B cell (primary cell): ENCODE measurements around the gene BAIAP3. TPM values are rescaled to one million over a fixed set of nuclear protein-coding genes. Genes with fewer than 3 reads are reported as not detected.

Source experiments
- ATAC-seq: fragments of 200-7000 bp; cut with Tn5 transposase; one replicate; pipeline ENCODE4 v1.10.0; 2021; ENCODE audit warnings: low read depth, mild to moderate bottlenecking, moderate number of reproducible peaks, moderate library complexity
- CTCF ChIA-PET: fragments of 350-600 bp; sonication (Branson Sonifier 250); formaldehyde crosslinking; loops from one replicate; lab custom pipeline; 2021; ENCODE audit warnings: antibody characterized with exemption, inconsistent platforms; lab: Charles Lee
- POLR2A ChIA-PET: fragments of 350-600 bp; sonication (Branson Sonifier 250); formaldehyde crosslinking; loops from one replicate; lab custom pipeline; 2021; ENCODE audit warnings: antibody characterized with exemption; lab: Charles Lee
- DNase-seq: peaks from one replicate; pipeline ENCODE4 v3.0.0; 2013
- H2AFZ ChIP-seq: 2 replicates; pipeline ENCODE4 v1.6.1; 2012; ENCODE audit warnings: mild to moderate bottlenecking, low read depth, low read length; ENCODE audit not compliant: insufficient read depth, poor library complexity, severe bottlenecking
- H3K27ac ChIP-seq, 2 donors: 1 replicate in 1 of 2; 2 replicates in 1 of 2; pipeline ENCODE4 v1.5.1; 2012 to 2013; ENCODE audit warnings: low read length in 2 of 2, mild to moderate bottlenecking in 2 of 2, moderate library complexity in 1 of 2
- H3K27me3 ChIP-seq, 4 experiments: fragments of 200-600 bp in 1 of 4; sonication (generic) in 1 of 4; replicated peaks in 1 of 4; 1 replicate in 2 of 4; 2 replicates in 2 of 4; pipeline versions ENCODE4 v1.6.1 to v1.7.0; 2013 to 2016; ENCODE audit warnings: low read length in 3 of 4, mild to moderate bottlenecking in 2 of 4, mixed read lengths in 1 of 4, moderate library complexity in 1 of 4; ENCODE audit not compliant: insufficient read depth in 4 of 4, control insufficient read depth in 3 of 4; ENCODE audit errors: control extremely low read depth in 1 of 4
- H3K36me3 ChIP-seq, 2 experiments: replicated peaks in 1 of 2; 1 replicate in 1 of 2; 2 replicates in 1 of 2; pipeline versions ENCODE4 v1.6.1 to v1.7.1; 2013; ENCODE audit warnings: low read length in 1 of 2; ENCODE audit not compliant: insufficient read depth in 2 of 2, control insufficient read depth in 1 of 2; ENCODE audit errors: control extremely low read depth in 1 of 2, extremely low read depth in 1 of 2
- H3K4me1 ChIP-seq, 2 donors: fragments of 200-600 bp in 1 of 2; sonication (generic) in 1 of 2; 1 replicate in 1 of 2; 2 replicates in 1 of 2; pipeline versions ENCODE4 v1.5.1 to v1.6.1; 2013 to 2017; ENCODE audit warnings: low read length in 2 of 2; ENCODE audit not compliant: control insufficient read depth in 2 of 2, insufficient read depth in 2 of 2
- H3K4me2 ChIP-seq: replicated peaks from 2 replicates; pipeline ENCODE3; 2012; ENCODE audit warnings: mild to moderate bottlenecking, low read depth, low read length; ENCODE audit not compliant: poor library complexity, severe bottlenecking
- H3K4me3 ChIP-seq, 5 experiments: fragments of 200-600 bp in 1 of 5; sonication (generic) in 1 of 5; 1 replicate in 3 of 5; 2 replicates in 2 of 5; pipeline versions ENCODE4 v1.5.1 to v1.7.0; 2011 to 2016; ENCODE audit warnings: low read length in 4 of 5, mild to moderate bottlenecking in 4 of 5, low read depth in 2 of 5, control low read depth in 1 of 5, moderate library complexity in 1 of 5; ENCODE audit not compliant: insufficient read depth in 1 of 5; ENCODE audit errors: control extremely low read depth in 1 of 5, extremely low read depth in 1 of 5
- H3K79me2 ChIP-seq: fragments of 200-600 bp; sonication (generic); one replicate; pipeline ENCODE4 v1.6.0; 2016; ENCODE audit warnings: low read length; ENCODE audit not compliant: control insufficient read depth, insufficient read depth
- H3K9ac ChIP-seq: fragments of 200-600 bp; sonication (generic); 2 replicates; pipeline ENCODE4 v1.6.1; 2017; ENCODE audit warnings: mild to moderate bottlenecking, low read length, moderate library complexity
- H3K9me3 ChIP-seq, 3 donors: one replicate each; pipeline versions ENCODE4 v1.6.1 to v1.7.1; 2013; ENCODE audit warnings: low read length in 2 of 3; ENCODE audit not compliant: control insufficient read depth in 2 of 3, insufficient read depth in 1 of 3; ENCODE audit errors: control extremely low read depth in 1 of 3
- H4K20me1 ChIP-seq: 2 replicates; pipeline ENCODE4 v1.6.0; 2012; ENCODE audit warnings: mild to moderate bottlenecking, low read length; ENCODE audit not compliant: insufficient read depth, control insufficient read depth, poor library complexity, severe bottlenecking
- H3K27ac Mint-ChIP-seq: one replicate; pipeline ENCODE4 v1.8.0; 2021; ENCODE audit warnings: mixed read lengths
- H3K27me3 Mint-ChIP-seq: one replicate; pipeline ENCODE4 v1.8.0; 2021; ENCODE audit warnings: mixed read lengths
- H3K4me1 Mint-ChIP-seq: one replicate; pipeline ENCODE4 v1.8.0; 2021; ENCODE audit warnings: mixed read lengths
- H3K4me3 Mint-ChIP-seq: one replicate; pipeline ENCODE4 v1.8.0; 2021; ENCODE audit warnings: mixed read lengths
- H3K9me3 Mint-ChIP-seq: one replicate; pipeline ENCODE4 v1.8.0; 2022; ENCODE audit warnings: mixed read lengths; ENCODE audit not compliant: insufficient read depth
- EZH2 ChIP-seq: IDR thresholded peaks from 2 replicates; pipeline ENCODE4 v1.6.1; 2012; ENCODE audit warnings: borderline replicate concordance, low read depth, mild to moderate bottlenecking, moderate library complexity, low read length; ENCODE audit not compliant: insufficient read depth, poor library complexity, severe bottlenecking
- WGBS: methylation state at CpG from one replicate; pipeline ENCODE4 v1.1.5; 2013; ENCODE audit warnings: missing lambda C conversion rate; ENCODE audit not compliant: insufficient coverage; 5-methylcytosine and 5-hydroxymethylcytosine counted together
- intact Hi-C: fragments of 100-400 bp; cut with micrococcal nuclease; formaldehyde crosslinking; loops from one replicate; pipeline ENCODE4 v1.10.0; 2022
- polyA plus RNA-seq: library from polyadenylated mRNA; depleted of rRNA; stranded (reverse); fragments of >200 nt; gene quantifications from 2 replicates; pipeline ENCODE4 v1.2.3, GENCODE V29; 2012
- total RNA-seq, 2 donors: library from RNA; stranded (reverse); fragments of 120-200 nt in 1 of 2; gene quantifications; 1 replicate in 1 of 2; 2 replicates in 1 of 2; pipeline versions ENCODE4 v1.2.3 to v1.2.4, GENCODE V29; 2013 to 2022
- TF ChIP-seq, protein P1 (sequence below): fragments of 200-600 bp; IDR thresholded peaks from one replicate; pipeline ENCODE4 v1.8.0; 2022; ENCODE audit warnings: antibody characterized with exemption, mild to moderate bottlenecking

BAIAP3 gene
- total and polyA plus RNA-seq, 2 donors (not counting 1 experiment from before 2014, with no cell fraction given) = 119 to 130 TPM

DNA sequence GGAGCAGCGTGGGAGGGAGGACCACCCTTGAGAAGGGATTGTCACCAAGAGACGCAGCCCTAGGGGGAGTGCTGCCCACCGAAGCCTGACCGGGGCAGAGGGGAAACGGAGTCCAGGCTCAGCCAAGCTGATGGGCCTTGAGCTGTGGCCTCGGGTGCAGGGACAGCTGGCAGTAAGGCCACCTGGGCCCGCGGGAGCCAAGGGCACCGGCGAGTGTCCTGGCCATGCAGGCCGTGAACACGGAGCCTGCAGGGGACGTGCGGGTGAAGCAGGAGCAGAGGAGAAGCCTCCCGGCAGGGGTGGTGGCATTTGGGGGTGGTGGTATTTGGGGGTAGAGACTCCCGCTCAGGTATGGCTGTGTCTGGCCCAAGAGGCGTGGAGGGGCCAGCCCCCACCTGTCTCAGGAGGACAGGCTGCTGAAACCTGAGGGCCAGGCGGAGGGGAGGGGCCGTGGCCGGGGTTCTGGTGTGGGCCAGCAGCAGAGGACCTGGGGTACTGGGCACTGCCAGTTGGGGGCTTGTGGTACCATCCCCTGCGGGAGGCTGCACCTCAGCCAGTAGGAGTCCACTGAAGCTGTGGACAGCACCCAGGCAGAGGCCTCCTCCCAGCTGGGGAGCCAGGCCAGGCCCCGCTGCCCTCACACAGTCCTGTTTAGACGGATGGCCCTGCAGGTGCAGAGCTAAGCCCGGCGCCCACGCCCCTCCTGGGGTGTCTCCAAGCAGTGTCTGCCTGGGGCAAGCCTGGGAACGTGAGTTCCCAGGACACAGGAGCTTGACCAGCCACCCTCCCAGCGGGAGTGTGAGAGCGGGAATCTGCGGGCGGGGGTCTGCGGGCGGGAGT is 22.8 kb downstream of the BAIAP3 start:
- TF ChIP-seq, protein P1, sequence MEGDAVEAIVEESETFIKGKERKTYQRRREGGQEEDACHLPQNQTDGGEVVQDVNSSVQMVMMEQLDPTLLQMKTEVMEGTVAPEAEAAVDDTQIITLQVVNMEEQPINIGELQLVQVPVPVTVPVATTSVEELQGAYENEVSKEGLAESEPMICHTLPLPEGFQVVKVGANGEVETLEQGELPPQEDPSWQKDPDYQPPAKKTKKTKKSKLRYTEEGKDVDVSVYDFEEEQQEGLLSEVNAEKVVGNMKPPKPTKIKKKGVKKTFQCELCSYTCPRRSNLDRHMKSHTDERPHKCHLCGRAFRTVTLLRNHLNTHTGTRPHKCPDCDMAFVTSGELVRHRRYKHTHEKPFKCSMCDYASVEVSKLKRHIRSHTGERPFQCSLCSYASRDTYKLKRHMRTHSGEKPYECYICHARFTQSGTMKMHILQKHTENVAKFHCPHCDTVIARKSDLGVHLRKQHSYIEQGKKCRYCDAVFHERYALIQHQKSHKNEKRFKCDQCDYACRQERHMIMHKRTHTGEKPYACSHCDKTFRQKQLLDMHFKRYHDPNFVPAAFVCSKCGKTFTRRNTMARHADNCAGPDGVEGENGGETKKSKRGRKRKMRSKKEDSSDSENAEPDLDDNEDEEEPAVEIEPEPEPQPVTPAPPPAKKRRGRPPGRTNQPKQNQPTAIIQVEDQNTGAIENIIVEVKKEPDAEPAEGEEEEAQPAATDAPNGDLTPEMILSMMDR = no peak
- no peak for TF ChIP-seq EZH2
- no peak for DNase-seq
- peaks cover 0 to 9% of the 10 kb centered on the region in 2 experiments for H3K36me3 ChIP-seq
- peaks cover 7 to 8% of the 10 kb centered on the region in 2 donors for H3K4me1 ChIP-seq
- H3K9ac ChIP-seq = no peak overlapping the region
- no peaks in the 10 kb centered on the region for H3K9me3 Mint-ChIP-seq
- ChIA-PET POLR2A (interaction anchor here (0.5 kb wide), 1 partner anchor 27 kb away, joined by 4 read pairs; no protein-coding TSS in a partner anchor), CTCF (no interaction called here)
- H3K9me3 ChIP-seq = no peaks in the 10 kb centered on the region
- H4K20me1 ChIP-seq = peaks cover 88% of the 10 kb centered on the region
- intact Hi-C loops = loop anchor here (10.0 kb wide), 1 partner anchor 49 kb away; no protein-coding TSS in a partner anchor
- no peak overlapping the region for H3K4me3 Mint-ChIP-seq
- H3K27ac Mint-ChIP-seq = peak overlapping the region; percentile 41
- no peaks in the 10 kb centered on the region for H3K27me3 Mint-ChIP-seq
- H3K4me3 ChIP-seq = no peak overlapping the region
- no peak overlapping the region for H3K4me2 ChIP-seq
- H2AFZ ChIP-seq = no peak overlapping the region
- peaks cover 30% of the 10 kb centered on the region for H3K4me1 Mint-ChIP-seq
- WGBS = 94% methylated on average over 28 of the region's 33 CpGs
- H3K27me3 ChIP-seq = no peaks in the 10 kb centered on the region
- H3K27ac ChIP-seq = no peak overlapping the region
- ATAC-seq = no peak
- peaks cover 86% of the 10 kb centered on the region for H3K79me2 ChIP-seq
